Measurements from ENCODE around the gene PCBP2.

DNA sequence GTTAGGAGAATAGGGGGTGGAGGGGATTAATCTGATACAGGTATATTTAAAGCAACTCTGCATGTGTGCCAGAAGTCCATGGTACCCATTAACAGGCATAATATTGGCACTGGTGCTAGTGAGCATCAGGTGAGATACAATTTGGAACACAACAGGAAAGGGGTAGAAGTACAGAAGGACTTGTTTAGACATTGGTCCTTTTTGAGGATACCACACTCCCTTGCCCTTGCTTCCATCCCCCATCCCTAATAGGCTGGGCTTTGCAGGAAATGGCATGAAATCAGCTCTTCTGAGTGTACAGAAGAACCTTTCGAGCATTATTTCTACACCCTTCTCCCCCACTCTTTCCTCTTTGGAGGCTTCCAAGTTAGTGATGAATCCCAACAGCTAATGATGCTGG, 16.4 kb downstream of the PCBP2 start:
- TF ChIP-seq, protein P1, sequence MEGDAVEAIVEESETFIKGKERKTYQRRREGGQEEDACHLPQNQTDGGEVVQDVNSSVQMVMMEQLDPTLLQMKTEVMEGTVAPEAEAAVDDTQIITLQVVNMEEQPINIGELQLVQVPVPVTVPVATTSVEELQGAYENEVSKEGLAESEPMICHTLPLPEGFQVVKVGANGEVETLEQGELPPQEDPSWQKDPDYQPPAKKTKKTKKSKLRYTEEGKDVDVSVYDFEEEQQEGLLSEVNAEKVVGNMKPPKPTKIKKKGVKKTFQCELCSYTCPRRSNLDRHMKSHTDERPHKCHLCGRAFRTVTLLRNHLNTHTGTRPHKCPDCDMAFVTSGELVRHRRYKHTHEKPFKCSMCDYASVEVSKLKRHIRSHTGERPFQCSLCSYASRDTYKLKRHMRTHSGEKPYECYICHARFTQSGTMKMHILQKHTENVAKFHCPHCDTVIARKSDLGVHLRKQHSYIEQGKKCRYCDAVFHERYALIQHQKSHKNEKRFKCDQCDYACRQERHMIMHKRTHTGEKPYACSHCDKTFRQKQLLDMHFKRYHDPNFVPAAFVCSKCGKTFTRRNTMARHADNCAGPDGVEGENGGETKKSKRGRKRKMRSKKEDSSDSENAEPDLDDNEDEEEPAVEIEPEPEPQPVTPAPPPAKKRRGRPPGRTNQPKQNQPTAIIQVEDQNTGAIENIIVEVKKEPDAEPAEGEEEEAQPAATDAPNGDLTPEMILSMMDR (conservative IDR thresholded peaks at IDR 0.05): no peak
- TF ChIP-seq ZFX (IDR thresholded peaks at IDR 0.05): no peak
